Smooth muscle cell (in vitro differentiated cells): Measurements from ENCODE around the gene CASZ1. TPM values are rescaled to one million over a fixed set of nuclear protein-coding genes. Genes with fewer than 3 reads are reported as not detected.

Source experiments
- DNase-seq: peaks from one replicate; lab custom pipeline; 2025; ENCODE audit not compliant: unreplicated experiment; lab: John Stamatoyannopoulos, UW
- H2AFZ ChIP-seq: fragments of 200-600 bp; sonication (generic); 2 replicates; pipeline ENCODE4 v1.6.0; 2016; ENCODE audit warnings: antibody characterized with exemption, low read depth, mild to moderate bottlenecking
- H3F3A ChIP-seq: fragments of 200-600 bp; sonication (generic); 2 replicates; pipeline ENCODE4 v1.6.0; 2017; ENCODE audit warnings: antibody characterized with exemption, low read depth
- H3K27ac ChIP-seq: fragments of 200-600 bp; sonication (generic); 2 replicates; pipeline ENCODE4 v1.5.1; 2016; ENCODE audit warnings: low read depth, mild to moderate bottlenecking
- H3K27me3 ChIP-seq: fragments of 200-600 bp; sonication (generic); 2 replicates; pipeline ENCODE4 v1.6.1; 2016; ENCODE audit warnings: low read depth, mild to moderate bottlenecking
- H3K36me3 ChIP-seq: fragments of 200-600 bp; sonication (generic); 2 replicates; pipeline ENCODE4 v1.5.1; 2016; ENCODE audit warnings: low read depth
- H3K4me1 ChIP-seq: fragments of 200-600 bp; sonication (generic); 2 replicates; pipeline ENCODE4 v1.5.1; 2016; ENCODE audit warnings: low read depth
- H3K4me2 ChIP-seq: fragments of 200-600 bp; sonication (generic); 2 replicates; pipeline ENCODE4 v1.6.0; 2016; ENCODE audit warnings: mild to moderate bottlenecking
- H3K4me3 ChIP-seq: fragments of 200-600 bp; sonication (generic); 2 replicates; pipeline ENCODE4 v1.5.1; 2016; ENCODE audit warnings: mild to moderate bottlenecking
- H3K79me2 ChIP-seq: fragments of 200-600 bp; sonication (generic); 2 replicates; pipeline ENCODE4 v1.6.0; 2016; ENCODE audit warnings: low read depth, mild to moderate bottlenecking
- H3K9ac ChIP-seq: fragments of 200-600 bp; sonication (generic); 2 replicates; pipeline ENCODE4 v1.6.0; 2016; ENCODE audit warnings: low read depth
- H3K9me3 ChIP-seq: fragments of 200-600 bp; sonication (generic); replicated peaks from 2 replicates; pipeline ENCODE4 v1.5.1; 2016; ENCODE audit warnings: low read depth
- H4K20me1 ChIP-seq: fragments of 200-600 bp; sonication (generic); 2 replicates; pipeline ENCODE4 v1.6.0; 2016; ENCODE audit warnings: low read depth
- CTCF ChIP-seq: fragments of 200-600 bp; sonication (generic); IDR thresholded peaks from 2 replicates; pipeline ENCODE4 v1.5.1; 2017; ENCODE audit warnings: borderline replicate concordance, mild to moderate bottlenecking, antibody characterized with exemption; ENCODE audit not compliant: insufficient read depth, poor library complexity, severe bottlenecking
- WGBS: methylation state at CpG from one replicate; pipeline ENCODE4 v1.1.7; 2016; ENCODE audit warnings: low lambda C conversion rate; 5-methylcytosine and 5-hydroxymethylcytosine counted together
- polyA plus RNA-seq: library from polyadenylated mRNA; unstranded; fragments of >200 nt; fragmentation: Nextera tagmentation; extraction: Ambion mirVana; gene quantifications from 2 replicates; pipeline ENCODE4 v1.2.1, GENCODE V29; 2016
- total RNA-seq: library from RNA; depleted of rRNA; stranded (reverse); fragments of >200 nt; gene quantifications from 2 replicates; pipeline ENCODE4 v1.2.3, GENCODE V29; 2014

The CASZ1 gene
- total and polyA plus RNA-seq, 2 experiments from 2014 or later: 0.70 to 1.9 TPM

DNA sequence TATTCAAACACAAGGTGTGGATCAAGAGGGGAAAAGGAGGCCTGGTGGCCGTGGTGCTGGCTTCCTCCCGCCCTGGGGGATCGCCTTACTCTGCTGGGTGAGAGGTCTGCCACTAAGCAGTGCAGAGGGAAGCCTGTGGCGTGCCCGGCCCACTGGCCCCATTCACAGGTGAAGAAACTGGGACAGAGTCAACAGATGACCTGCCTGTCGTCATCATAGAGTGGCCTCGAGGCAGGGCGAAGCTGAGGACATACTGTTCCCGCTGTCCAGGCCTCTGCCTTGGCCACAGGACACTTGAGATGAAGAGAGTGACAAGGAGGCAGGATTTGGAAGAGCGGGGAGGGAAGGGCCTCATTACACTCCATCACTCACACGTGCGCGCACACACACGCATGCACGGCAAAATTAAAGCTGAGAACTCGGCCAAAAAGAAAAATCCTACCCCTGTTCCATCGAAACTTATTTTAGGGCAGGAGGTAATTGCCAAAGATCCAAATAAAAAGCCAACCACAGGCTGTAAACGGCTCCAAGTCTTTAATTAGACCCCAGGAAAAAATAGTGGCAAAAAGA, 50.5 kb downstream of the CASZ1 start:
- Histone ChIP-seq H3F3A (no peaks in the 10 kb centered on the region), H2AFZ (no peak overlapping the region), H4K20me1 (no peaks in the 10 kb centered on the region), H3K9me3 (no peaks in the 10 kb centered on the region), H3K27me3 (no peaks in the 10 kb centered on the region), H3K4me2 (no peak overlapping the region), H3K4me1 (no peaks in the 10 kb centered on the region), H3K4me3 (no peak overlapping the region), H3K79me2 (no peaks in the 10 kb centered on the region), H3K9ac (no peak overlapping the region), H3K27ac (no peak overlapping the region), H3K36me3 (no peaks in the 10 kb centered on the region)
- DNase-seq: no peak
- WGBS: 86% methylated on average over 18 of the region's 18 CpGs
- no peak for TF ChIP-seq CTCF

GRCh38 chr1:10745383-10745782, 51.1 kb downstream of the CASZ1 start:
- Histone ChIP-seq H3K27me3 (no peaks in the 10 kb centered on the region), H3K79me2 (no peaks in the 10 kb centered on the region), H3K4me1 (no peaks in the 10 kb centered on the region), H3K4me2 (no peak overlapping the region), H3K4me3 (no peak overlapping the region), H3K27ac (no peak overlapping the region), H3K9ac (no peak overlapping the region), H3K9me3 (no peaks in the 10 kb centered on the region), H3F3A (no peaks in the 10 kb centered on the region), H3K36me3 (no peaks in the 10 kb centered on the region), H2AFZ (no peak overlapping the region), H4K20me1 (no peaks in the 10 kb centered on the region)
- WGBS: 84% methylated on average over 6 of the region's 6 CpGs
- no peak for TF ChIP-seq CTCF
- no peak for DNase-seq

- Histone ChIP-seq H3K27me3 (no peaks in the 10 kb centered on the region), H3K79me2 (no peaks in the 10 kb centered on the region), H3K4me3 (no peak overlapping the region), H3F3A (no peaks in the 10 kb centered on the region), H4K20me1 (no peaks in the 10 kb centered on the region), H3K36me3 (no peaks in the 10 kb centered on the region), H3K9me3 (no peaks in the 10 kb centered on the region), H3K9ac (no peak overlapping the region), H3K4me1 (no peaks in the 10 kb centered on the region), H3K27ac (no peak overlapping the region), H2AFZ (no peak overlapping the region), H3K4me2 (no peak overlapping the region)
- TF ChIP-seq CTCF: no peak
- DNase-seq: no peak
- WGBS: 91% methylated on average over 18 of the region's 18 CpGs
Observed at GRCh38 chr1:10744654-10745238, 51.7 kb downstream of the CASZ1 start.

DNA sequence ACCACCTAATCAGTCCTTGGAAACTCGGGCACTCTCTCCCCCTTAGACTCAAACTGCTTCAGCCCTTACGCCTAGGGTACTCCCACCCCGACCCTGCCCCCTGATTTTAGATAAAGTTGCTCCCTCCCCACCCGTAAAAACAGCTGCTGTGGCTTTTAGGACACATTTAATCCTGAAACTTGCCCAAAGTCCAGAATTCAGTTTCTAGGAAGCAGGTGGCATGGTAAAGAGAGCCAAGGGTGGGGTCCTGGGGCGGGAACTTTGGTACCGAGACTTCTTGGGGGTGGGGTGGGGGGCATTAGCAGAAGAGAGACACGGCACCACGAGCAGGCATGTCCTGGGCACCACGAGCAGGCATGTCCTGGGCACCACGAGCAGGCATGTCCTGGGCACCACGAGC, 52.4 kb downstream of the CASZ1 start:
- no peaks in the 10 kb centered on the region for H3K9me3 ChIP-seq
- no peak overlapping the region for H3K9ac ChIP-seq
- no peak overlapping the region for H2AFZ ChIP-seq
- H3K27ac ChIP-seq: no peak overlapping the region
- H3K27me3 ChIP-seq: no peaks in the 10 kb centered on the region
- no peak for TF ChIP-seq CTCF
- no peaks in the 10 kb centered on the region for H3K79me2 ChIP-seq
- H4K20me1 ChIP-seq: no peaks in the 10 kb centered on the region
- no peaks in the 10 kb centered on the region for H3K36me3 ChIP-seq
- no peak overlapping the region for H3K4me2 ChIP-seq
- WGBS: 78% methylated on average over 10 of the region's 11 CpGs
- no peak overlapping the region for H3K4me3 ChIP-seq
- DNase-seq: no peak
- H3F3A ChIP-seq: no peaks in the 10 kb centered on the region
- no peaks in the 10 kb centered on the region for H3K4me1 ChIP-seq
